Measurements from ENCODE around the gene MT1E. TPM values are rescaled to one million over a fixed set of nuclear protein-coding genes. Genes with fewer than 3 reads are reported as not detected.

Gene MT1E
- polyA plus RNA-seq, 1 donor, result 96.6 TPM

DNA sequence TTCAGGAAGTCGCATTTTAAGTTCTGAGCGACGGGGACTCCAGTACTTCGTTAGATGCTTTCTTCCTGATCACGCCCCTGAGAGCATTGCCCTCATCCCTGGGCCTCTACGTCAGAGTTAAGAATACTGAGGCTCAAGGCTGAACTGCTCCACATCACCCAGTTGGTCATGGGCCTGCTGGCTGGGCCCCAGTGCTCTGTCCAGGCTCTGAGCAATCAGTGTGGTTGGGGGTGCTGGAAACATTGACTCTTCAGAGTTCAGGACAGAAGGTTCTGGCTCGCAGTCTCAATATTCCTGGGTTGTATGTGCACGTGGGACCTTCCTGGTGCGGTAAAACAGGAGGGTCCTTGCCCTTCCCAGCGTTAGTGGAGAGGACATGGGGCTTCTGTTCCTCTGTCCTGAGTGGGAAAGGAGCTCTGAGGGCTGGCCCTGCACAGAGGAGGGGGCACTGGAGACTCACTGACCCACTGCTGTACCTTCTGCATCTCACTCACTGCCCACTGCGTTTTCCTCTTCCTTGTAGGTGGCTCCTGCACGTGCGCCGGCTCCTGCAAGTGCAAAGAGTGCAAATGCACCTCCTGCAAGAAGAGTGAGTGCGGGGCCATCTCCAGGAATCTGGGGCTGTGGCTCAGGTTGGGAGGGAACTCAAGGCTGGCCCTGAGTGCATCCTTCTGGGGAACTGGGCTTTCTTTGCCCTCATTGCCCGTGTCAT lies 518 bp downstream of the MT1E start:
- no peak for DNase-seq
- peaks cover 26% of the 10 kb centered on the region for H3K27me3 ChIP-seq (ENCODE audit: control insufficient read depth, insufficient read depth, low read length)
- no CpG with 5 or more reads among the region's 16 CpGs for WGBS (ENCODE audit: insufficient coverage, low lambda C conversion rate)
- no peaks in the 10 kb centered on the region for H3K36me3 ChIP-seq (ENCODE audit: control insufficient read depth, insufficient read depth, low read length)
- H3K4me1 ChIP-seq (ENCODE audit: control insufficient read depth, insufficient read depth, low read length), result peaks cover 10% of the 10 kb centered on the region
- no peaks in the 10 kb centered on the region for H3K9me3 ChIP-seq (ENCODE audit: control insufficient read depth, low read depth, low read length)
- peak overlapping the region; percentile 79 for H3K4me3 ChIP-seq (ENCODE audit: low read length)
- peak overlapping the region; percentile 86 for H3K27ac ChIP-seq (ENCODE audit: low read length)

DNA sequence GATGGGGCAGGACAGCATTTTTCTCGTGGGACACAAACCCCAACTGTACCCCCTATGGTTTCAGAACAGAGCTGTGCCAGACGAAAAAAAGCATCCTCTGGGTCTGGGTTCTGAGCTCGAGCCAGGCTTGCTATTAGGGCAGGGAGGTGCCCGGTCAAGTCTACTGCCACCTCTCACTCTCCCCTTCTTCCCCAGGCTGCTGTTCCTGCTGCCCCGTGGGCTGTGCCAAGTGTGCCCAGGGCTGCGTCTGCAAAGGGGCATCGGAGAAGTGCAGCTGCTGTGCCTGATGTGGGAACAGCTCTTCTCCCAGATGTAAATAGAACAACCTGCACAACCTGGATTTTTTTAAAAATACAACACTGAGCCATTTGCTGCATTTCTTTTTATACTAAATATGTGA lies 1.1 kb downstream of the MT1E start:
- Histone ChIP-seq H3K27me3 (ENCODE audit: control insufficient read depth, insufficient read depth, low read length) (peaks cover 31% of the 10 kb centered on the region), H3K4me3 (ENCODE audit: low read length) (peak overlapping the region; percentile 79), H3K9me3 (ENCODE audit: control insufficient read depth, low read depth, low read length) (no peaks in the 10 kb centered on the region), H3K36me3 (ENCODE audit: control insufficient read depth, insufficient read depth, low read length) (no peaks in the 10 kb centered on the region), H3K4me1 (ENCODE audit: control insufficient read depth, insufficient read depth, low read length) (peaks cover 7% of the 10 kb centered on the region), H3K27ac (ENCODE audit: low read length) (no peak overlapping the region)
- no CpG with 5 or more reads among the region's 7 CpGs for WGBS (ENCODE audit: insufficient coverage, low lambda C conversion rate)
- DNase-seq, result no peak

DNA sequence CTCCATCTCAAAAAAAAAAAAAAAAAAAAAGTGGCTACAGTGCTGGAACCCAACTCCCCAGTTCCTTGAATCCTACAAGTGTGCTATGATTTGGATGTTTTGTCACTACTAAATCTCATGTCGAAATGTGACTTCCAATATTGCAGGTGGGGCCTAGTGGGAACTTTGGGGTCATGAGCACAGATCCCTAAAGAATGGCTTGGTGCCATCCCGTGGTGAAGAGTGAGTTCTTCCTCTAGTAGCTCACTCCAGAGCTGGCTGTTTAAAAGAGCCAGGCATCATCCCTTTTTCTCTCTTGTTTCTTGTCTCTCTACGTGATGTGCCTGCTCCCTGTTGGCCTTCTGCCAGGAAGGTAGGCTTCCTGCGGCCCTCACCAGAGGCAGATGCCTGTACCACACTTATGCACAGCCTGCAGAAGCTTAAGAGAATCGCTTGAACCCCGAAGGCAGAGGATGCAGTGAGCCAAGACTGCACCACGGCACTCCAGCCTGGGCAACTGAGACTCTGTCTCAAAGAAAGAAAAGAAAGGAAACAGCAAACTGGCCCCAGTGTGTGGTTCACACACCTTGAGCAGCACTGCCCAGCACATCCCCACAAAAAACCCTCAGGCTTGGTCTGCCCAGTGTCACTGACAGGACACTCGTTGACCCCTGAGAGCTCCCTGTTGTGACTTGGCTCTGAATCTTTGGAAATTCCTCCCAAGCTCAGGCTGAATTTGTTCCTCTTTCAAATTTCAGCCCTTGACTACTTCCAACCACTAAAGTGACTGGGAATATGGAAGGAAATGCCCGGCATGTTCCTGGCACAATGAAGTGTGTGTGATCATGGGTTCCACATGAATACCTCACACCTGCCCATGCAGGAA lies 3.1 kb downstream of the MT1E start:
- no peaks in the 10 kb centered on the region for H3K9me3 ChIP-seq (ENCODE audit: control insufficient read depth, low read depth, low read length)
- WGBS (ENCODE audit: insufficient coverage, low lambda C conversion rate), result no CpG with 5 or more reads among the region's 9 CpGs
- no peaks in the 10 kb centered on the region for H3K36me3 ChIP-seq (ENCODE audit: control insufficient read depth, insufficient read depth, low read length)
- H3K4me3 ChIP-seq (ENCODE audit: low read length), result no peak overlapping the region
- peaks cover 51% of the 10 kb centered on the region for H3K27me3 ChIP-seq (ENCODE audit: control insufficient read depth, insufficient read depth, low read length)
- no peak for DNase-seq
- H3K4me1 ChIP-seq (ENCODE audit: control insufficient read depth, insufficient read depth, low read length), result peaks cover 12% of the 10 kb centered on the region
- no peak overlapping the region for H3K27ac ChIP-seq (ENCODE audit: low read length)

DNA sequence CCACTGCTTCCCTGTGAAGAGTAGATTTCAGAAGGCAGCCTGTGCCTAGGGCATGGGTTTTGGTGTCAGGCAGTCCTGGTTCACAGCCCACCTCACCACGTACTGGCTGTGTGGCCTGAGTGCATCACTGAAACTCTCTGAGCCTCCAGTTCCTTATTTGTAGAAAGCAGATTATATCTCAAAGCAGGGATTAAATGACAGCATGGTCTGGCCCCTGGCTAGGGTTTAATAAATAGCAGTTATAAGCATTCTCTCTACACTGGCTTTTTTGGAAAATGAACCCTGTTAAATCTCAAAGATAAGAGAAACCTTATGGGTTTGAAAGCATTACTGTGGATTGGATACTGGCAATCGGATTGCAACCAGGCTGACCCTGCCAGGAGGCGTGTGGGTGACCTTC lies 4.0 kb downstream of the MT1E start:
- Histone ChIP-seq H3K27ac (ENCODE audit: low read length) (no peak overlapping the region), H3K9me3 (ENCODE audit: control insufficient read depth, low read depth, low read length) (no peaks in the 10 kb centered on the region), H3K27me3 (ENCODE audit: control insufficient read depth, insufficient read depth, low read length) (peaks cover 60% of the 10 kb centered on the region), H3K4me1 (ENCODE audit: control insufficient read depth, insufficient read depth, low read length) (peaks cover 12% of the 10 kb centered on the region), H3K36me3 (ENCODE audit: control insufficient read depth, insufficient read depth, low read length) (no peaks in the 10 kb centered on the region), H3K4me3 (ENCODE audit: low read length) (no peak overlapping the region)
- DNase-seq, result no peak
- WGBS (ENCODE audit: insufficient coverage, low lambda C conversion rate), result no CpG with 5 or more reads among the region's 3 CpGs

GRCh38 chr16:56630134-56630533 lies 4.6 kb downstream of the MT1E start:
- WGBS (ENCODE audit: insufficient coverage, low lambda C conversion rate), result no CpG with 5 or more reads among the region's 3 CpGs
- H3K9me3 ChIP-seq (ENCODE audit: control insufficient read depth, low read depth, low read length), result no peaks in the 10 kb centered on the region
- no peak for DNase-seq
- peaks cover 64% of the 10 kb centered on the region for H3K27me3 ChIP-seq (ENCODE audit: control insufficient read depth, insufficient read depth, low read length)
- H3K36me3 ChIP-seq (ENCODE audit: control insufficient read depth, insufficient read depth, low read length), result no peaks in the 10 kb centered on the region
- peaks cover 18% of the 10 kb centered on the region for H3K4me1 ChIP-seq (ENCODE audit: control insufficient read depth, insufficient read depth, low read length)
- no peak overlapping the region for H3K27ac ChIP-seq (ENCODE audit: low read length)
- H3K4me3 ChIP-seq (ENCODE audit: low read length), result no peak overlapping the region

DNA sequence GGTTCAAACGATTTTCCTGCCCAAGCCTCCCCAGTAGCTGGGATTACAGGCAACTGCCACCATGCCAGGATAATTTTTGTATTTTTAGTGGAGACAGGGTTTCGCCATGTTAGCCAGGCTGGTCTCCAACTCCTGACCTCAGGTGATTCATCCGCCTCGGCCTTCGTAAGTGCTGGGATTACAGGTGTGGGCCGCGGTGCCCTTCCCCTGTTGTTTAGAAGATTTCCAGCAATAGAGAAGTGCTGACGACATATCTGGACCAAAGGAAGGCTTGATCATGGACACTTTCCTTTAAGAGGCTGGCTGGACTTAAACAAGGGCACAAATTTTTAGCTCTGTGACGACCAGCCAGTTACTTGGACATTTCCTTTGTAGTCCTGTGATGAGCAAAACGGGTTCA lies 5.6 kb downstream of the MT1E start:
- peaks cover 68% of the 10 kb centered on the region for H3K27me3 ChIP-seq (ENCODE audit: control insufficient read depth, insufficient read depth, low read length)
- H3K4me1 ChIP-seq (ENCODE audit: control insufficient read depth, insufficient read depth, low read length), result peaks cover 19% of the 10 kb centered on the region
- no peak overlapping the region for H3K4me3 ChIP-seq (ENCODE audit: low read length)
- no peak for DNase-seq
- no peaks in the 10 kb centered on the region for H3K36me3 ChIP-seq (ENCODE audit: control insufficient read depth, insufficient read depth, low read length)
- no peak overlapping the region for H3K27ac ChIP-seq (ENCODE audit: low read length)
- WGBS (ENCODE audit: insufficient coverage, low lambda C conversion rate), result no CpG with 5 or more reads among the region's 10 CpGs
- no peaks in the 10 kb centered on the region for H3K9me3 ChIP-seq (ENCODE audit: control insufficient read depth, low read depth, low read length)

DNA sequence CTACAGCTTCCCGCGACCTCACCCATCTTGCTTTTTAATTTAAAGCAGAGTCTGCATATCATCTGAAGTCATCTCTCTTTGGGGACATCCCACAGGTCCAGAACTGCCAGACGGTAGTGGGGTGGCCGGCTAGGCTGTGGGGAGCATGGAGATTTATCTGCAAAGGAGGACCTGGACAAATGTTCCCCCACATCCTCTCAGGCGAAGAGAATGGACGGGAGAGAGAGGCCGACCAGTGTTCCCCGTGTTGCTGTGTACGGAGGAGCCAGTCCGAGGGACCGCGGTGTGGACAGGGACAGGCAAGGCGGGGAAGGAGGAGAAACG lies 6.2 kb downstream of the MT1E start:
- Histone ChIP-seq H3K36me3 (ENCODE audit: control insufficient read depth, insufficient read depth, low read length) (no peaks in the 10 kb centered on the region), H3K9me3 (ENCODE audit: control insufficient read depth, low read depth, low read length) (no peaks in the 10 kb centered on the region), H3K4me3 (ENCODE audit: low read length) (peak overlapping the region; percentile 35), H3K27ac (ENCODE audit: low read length) (no peak overlapping the region), H3K27me3 (ENCODE audit: control insufficient read depth, insufficient read depth, low read length) (peaks cover 70% of the 10 kb centered on the region), H3K4me1 (ENCODE audit: control insufficient read depth, insufficient read depth, low read length) (peaks cover 15% of the 10 kb centered on the region)
- no CpG with 5 or more reads among the region's 14 CpGs for WGBS (ENCODE audit: insufficient coverage, low lambda C conversion rate)
- DNase-seq, result no peak

GRCh38 chr16:56632156-56632847 lies 6.7 kb downstream of the MT1E start, which contains the start of gene MT1M:
Gene MT1M (plus strand): TSS chr16:56632659. CDS start chr16:56632732, 73 bp downstream.
- no peaks in the 10 kb centered on the region for H3K36me3 ChIP-seq (ENCODE audit: control insufficient read depth, insufficient read depth, low read length)
- peak in 1 of 2 donors; percentile 43 for DNase-seq
- no peaks in the 10 kb centered on the region for H3K9me3 ChIP-seq (ENCODE audit: control insufficient read depth, low read depth, low read length)
- no peak within 1 kb of the TSS for H3K27ac ChIP-seq (ENCODE audit: low read length)
- peak within 1 kb of the TSS; percentile 35 for H3K4me3 ChIP-seq (ENCODE audit: low read length)
- H3K4me1 ChIP-seq (ENCODE audit: control insufficient read depth, insufficient read depth, low read length), result peaks cover 11% of the 10 kb centered on the region
- WGBS (ENCODE audit: insufficient coverage, low lambda C conversion rate), result no CpG with 5 or more reads among the region's 61 CpGs
- H3K27me3 ChIP-seq (ENCODE audit: control insufficient read depth, insufficient read depth, low read length), result peaks cover 75% of the 10 kb centered on the region

DNA sequence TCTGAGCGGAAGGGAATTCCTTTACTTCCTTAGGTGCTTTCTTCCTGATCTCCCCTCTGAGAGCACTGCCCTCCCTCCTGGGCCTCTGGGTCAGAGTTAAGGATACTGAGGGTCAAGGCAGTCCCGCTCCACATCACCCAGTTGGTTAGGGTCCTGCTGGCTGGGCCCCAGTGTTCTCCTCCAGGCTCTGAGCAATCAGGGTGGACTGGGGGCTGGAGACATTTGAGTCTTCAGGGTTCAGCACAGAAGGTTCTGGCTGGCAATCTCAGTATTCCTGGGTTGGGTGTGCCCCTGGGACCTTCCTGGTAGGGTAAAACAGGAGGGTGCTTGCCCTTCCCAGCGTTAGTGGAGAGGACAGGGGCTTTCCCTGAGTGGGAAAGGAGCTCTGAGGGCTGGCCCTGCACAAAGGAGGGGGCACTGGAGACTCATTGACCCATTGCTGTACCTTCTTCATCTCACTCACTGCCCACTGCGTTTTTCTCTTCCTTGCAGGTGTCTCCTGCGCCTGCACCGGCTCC lies 7.3 kb downstream of the MT1E start:
- no CpG with 5 or more reads among the region's 6 CpGs for WGBS (ENCODE audit: insufficient coverage, low lambda C conversion rate)
- no peaks in the 10 kb centered on the region for H3K9me3 ChIP-seq (ENCODE audit: control insufficient read depth, low read depth, low read length)
- DNase-seq, result no peak
- H3K27ac ChIP-seq (ENCODE audit: low read length), result no peak overlapping the region
- H3K27me3 ChIP-seq (ENCODE audit: control insufficient read depth, insufficient read depth, low read length), result peaks cover 81% of the 10 kb centered on the region
- peak overlapping the region; percentile 35 for H3K4me3 ChIP-seq (ENCODE audit: low read length)
- H3K36me3 ChIP-seq (ENCODE audit: control insufficient read depth, insufficient read depth, low read length), result no peaks in the 10 kb centered on the region
- H3K4me1 ChIP-seq (ENCODE audit: control insufficient read depth, insufficient read depth, low read length), result peaks cover 11% of the 10 kb centered on the region

DNA sequence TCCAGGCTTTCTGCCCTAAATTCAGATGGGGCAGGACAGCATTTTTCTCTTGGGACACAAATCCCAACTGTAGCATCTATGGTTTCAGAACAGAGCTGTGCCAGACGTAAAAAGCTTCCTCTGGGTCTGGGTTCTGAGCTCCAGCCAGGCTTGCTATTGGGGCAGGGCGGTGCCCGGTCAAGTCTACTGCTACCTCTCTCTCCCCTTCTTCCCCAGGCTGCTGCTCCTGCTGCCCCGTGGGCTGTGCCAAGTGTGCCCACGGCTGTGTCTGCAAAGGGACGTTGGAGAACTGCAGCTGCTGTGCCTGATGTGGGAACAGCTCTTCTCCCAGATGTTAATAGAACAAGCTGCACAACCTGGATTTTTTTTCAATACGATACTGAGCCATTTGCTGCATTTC lies 8.0 kb downstream of the MT1E start:
- H3K9me3 ChIP-seq (ENCODE audit: control insufficient read depth, low read depth, low read length), result no peaks in the 10 kb centered on the region
- peaks cover 88% of the 10 kb centered on the region for H3K27me3 ChIP-seq (ENCODE audit: control insufficient read depth, insufficient read depth, low read length)
- no peak overlapping the region for H3K27ac ChIP-seq (ENCODE audit: low read length)
- no CpG with 5 or more reads among the region's 7 CpGs for WGBS (ENCODE audit: insufficient coverage, low lambda C conversion rate)
- no peak overlapping the region for H3K4me3 ChIP-seq (ENCODE audit: low read length)
- peaks cover 12% of the 10 kb centered on the region for H3K4me1 ChIP-seq (ENCODE audit: control insufficient read depth, insufficient read depth, low read length)
- H3K36me3 ChIP-seq (ENCODE audit: control insufficient read depth, insufficient read depth, low read length), result no peaks in the 10 kb centered on the region
- DNase-seq, result no peak
